ACHN (cell line): ENCODE results near the gene MMS22L.
"Not testable (repeated sequence)": the region's sequence is repeated elsewhere in the genome, so short reads cannot be mapped to it uniquely, and the experiment has no call there.

ENCODE experiments used
- DNase-seq: peaks from one replicate; pipeline ENCODE4 v3.0.0-alpha.2; 2015
- in situ Hi-C: cut with HindIII; loops from 2 replicates; pipeline ENCODE4 v1.10.0; 2017; ENCODE audit warnings: low sequenced_read_pairs, low pct_ligation_motif_present, low pct_unique_long_range_greater_than_20kb

The MMS22L gene

DNA sequence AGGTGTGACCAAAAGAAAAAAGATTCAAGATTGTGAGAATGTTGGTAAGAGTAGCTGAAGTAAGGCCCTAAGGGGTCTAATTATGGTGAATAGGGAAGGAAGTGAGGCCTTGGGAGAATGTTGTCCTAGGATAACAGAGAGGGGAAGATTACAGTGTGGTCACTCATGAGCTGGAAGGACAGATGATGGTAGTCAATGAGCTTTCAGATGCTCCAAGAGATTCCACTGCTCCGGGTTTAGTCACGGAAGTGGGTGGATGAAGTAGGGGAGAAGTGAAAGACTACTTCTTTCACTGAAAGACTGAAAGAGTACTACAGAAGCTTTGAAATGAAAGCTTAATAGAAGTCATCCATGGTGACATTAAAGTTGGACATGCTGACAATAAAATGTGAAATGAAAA, 108.5 kb downstream of the MMS22L start:
- in situ Hi-C loops, result no loop called here
- no peak for DNase-seq

DNA sequence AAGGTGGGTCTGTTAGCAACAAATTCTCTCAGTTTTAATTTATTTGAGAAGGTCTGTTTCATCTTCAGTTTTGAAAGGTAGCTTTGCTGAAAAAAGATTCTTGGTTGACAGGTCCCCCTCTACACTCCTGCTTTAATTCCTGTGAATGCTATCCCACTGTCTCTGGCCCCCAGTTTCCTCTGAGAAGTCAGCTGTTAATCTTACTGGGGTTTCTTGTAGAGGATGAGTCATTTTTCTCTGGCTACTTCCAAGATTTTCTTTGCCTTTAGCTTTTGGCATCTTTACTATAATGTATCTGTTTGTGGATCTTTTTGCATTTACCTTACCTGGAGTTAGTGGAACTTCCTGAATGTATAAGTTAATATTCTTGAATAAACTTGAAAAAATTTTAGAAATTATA, 122.7 kb downstream of the MMS22L start:
- peak; percentile 7 for DNase-seq
- in situ Hi-C loops, result no loop called here

DNA sequence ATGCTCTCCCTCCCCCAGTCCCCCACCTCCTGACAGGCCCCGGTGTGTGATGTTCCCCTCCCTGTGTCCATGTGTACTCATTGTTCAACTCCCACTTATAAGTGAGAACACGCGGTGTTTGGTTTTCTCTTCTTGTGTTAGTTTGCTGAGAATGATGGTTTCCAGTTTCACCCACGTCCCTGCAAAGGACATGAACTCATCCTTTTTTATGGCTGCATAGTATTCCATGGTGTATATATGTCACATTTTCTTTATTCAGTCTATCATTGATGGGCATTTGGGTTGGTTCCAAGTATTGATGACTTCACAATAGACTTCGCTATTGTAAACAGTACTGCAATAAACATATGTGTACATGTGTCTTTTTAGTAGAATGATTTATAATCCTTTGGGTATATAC, 127.6 kb downstream of the MMS22L start:
- in situ Hi-C loops, DNase-seq: not testable (repeated sequence)

DNA sequence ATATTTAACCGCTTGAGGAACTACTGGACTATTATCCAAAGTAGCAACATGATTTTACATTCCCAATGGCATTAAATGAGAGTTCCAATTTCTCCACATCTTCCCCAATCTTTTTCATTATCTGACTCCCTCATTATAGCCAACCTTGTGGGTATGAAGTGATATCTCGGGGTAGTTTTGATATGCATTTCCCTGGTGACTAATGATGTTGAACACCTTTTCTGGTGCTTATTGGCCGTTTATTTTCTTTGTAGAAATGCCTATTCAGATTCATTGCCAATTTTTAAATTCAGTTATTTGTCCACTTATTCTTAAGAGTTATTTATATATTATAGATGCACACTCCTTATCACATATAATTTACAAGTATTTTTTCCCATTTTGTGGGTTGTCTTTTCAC, 129.0 kb downstream of the MMS22L start:
- in situ Hi-C loops, result no loop called here
- no peak for DNase-seq

DNA sequence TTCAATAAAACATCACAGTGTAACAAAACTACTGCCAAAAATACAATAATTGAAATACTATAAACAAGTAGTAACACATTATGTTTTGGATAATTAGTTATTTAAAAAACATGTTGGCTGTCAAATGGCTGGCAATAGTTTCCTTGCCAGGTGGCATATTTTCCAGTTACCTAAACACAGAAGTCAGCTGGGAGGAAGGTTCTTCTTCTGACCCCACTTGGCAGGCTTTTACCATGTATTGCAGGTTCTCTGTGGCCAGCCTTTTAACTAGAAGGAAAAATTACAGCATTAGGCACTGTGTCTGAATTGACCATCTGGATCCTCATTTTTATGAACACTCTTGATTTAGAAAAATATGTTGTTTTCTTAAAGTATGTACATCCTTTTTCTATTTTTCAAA, 131.4 kb downstream of the MMS22L start:
- no peak for DNase-seq
- in situ Hi-C loops, result no loop called here

DNA sequence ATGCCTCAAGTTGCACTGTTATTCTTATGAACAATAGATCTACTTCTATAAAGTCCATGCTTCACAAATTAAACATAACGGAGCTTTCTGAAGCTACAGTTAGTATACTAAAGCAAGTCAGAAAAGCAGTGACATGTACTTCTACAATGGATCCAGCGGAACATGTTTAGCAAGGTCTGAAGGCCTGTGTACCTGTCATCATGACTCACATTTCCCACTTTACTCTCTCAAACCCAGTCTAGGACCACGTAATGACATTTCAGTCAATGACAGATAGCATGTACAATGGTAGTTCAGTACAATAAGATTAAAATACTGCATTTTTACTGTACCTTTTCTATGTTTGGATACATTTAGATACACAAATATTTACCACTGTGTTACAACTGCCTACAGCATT, 132.1 kb downstream of the MMS22L start:
- in situ Hi-C loops, result no loop called here
- DNase-seq, result no peak

DNA sequence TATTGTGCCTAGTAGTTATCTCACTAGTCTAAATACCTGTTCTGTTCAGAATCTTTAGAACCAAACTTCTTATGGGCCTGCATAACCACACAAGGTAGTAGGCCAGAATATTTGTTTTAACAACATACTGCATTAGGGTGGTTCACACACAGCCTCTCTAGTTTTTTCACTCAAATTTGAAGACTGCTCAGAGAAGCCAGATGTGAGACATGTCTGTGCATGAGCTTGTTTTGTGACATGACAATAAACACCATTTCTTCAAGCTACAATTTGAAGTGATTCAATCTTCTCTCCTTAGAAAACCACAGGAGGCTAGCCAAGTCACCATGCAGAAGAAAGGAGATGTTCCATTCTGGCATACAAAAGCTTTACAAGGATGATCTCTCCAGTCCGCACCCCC, 135.6 kb downstream of the MMS22L start:
- DNase-seq, result no peak
- in situ Hi-C loops, result no loop called here

DNA sequence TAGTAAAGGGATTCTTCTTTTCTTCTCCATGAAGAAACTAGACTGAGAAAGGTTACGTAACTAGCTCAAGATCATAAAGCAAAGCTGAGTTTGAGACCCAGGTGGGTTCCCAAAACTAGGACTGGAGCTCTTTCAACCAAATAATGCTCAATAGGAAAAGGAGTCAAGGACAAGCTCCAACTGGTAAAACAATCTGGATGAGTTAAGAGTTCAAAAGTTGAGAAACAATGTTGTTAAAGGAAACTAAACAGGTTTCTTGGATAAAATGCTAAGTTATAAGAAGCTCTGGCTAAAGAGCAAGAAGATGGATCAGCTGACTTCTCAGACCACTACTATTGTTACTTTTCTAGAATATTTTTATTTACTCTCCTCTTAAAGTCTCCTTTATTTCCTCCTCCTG, 137.3 kb downstream of the MMS22L start:
- DNase-seq, result no peak
- in situ Hi-C loops, result no loop called here

DNA sequence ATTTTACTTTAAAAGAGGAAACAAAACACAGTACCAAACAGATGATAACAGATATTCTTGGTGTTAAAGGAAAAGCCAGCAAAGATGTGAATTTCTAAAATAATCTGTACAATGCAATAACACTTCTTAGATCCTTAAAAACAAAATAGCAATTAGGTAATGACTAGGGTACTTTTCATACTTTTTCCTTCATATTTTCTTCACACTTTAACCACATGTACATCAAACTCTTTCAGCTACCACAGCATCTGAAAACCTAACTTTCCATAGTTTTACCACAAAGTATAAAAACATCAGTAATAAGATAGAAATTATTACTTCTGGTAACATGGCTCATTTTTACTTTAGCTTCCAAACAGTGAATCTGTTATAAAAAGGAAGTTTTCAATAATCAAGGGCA, 141.3 kb downstream of the MMS22L start:
- DNase-seq, result no peak
- in situ Hi-C loops, result no loop called here

DNA sequence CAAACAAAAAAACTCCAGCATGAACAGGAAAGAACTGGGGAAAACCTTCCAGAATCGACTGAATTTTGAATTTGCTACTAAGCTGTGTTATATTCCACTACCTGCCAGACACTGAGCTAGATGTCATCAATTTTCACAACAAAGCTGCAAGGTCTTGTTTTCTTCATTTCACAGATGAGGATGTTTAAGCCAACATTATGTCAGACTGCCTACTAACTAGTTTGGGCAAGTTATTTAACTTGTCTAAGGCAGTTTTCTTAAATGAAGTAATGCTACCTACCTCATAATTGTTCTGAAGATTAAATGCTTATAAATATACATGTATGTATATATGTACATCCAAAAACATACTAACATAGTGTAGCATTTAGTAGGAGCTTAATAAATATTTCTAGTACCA, 144.4 kb downstream of the MMS22L start:
- DNase-seq, result no peak
- in situ Hi-C loops, result no loop called here

DNA sequence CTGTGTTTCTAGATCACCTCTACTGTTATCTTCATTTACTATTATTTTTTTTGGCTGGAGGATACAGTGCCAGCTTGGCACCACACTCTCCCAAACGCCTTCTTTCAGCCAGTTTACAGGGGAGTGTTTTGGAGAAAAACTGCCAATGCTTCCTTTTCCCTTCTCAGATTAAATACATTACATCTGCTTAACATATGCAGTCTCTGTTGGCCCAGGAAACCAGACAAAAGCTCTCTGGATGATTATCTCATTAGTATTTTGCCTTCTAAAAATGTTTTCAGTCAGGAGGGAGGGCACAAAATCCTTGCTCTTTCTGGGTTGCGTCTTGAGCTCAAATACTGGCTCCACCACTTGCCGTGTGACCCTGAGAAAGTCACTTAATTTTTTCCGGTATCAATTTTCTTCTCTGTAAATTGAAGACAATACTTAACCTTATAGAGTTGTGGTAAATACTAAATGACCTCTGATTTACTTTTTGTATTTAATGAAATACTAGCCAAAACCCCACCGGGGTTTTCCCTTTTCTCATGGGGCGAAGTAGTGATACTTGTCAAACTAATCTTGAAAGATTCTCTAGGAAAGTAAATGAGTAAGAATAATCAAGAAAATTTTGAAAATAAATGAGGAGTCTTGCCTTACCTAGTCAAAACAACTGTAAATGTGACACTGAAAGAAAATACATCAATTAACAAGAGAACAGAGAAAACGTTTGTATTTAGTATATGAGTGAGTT, 146.2 kb downstream of the MMS22L start:
- in situ Hi-C loops, result no loop called here
- DNase-seq, result no peak

DNA sequence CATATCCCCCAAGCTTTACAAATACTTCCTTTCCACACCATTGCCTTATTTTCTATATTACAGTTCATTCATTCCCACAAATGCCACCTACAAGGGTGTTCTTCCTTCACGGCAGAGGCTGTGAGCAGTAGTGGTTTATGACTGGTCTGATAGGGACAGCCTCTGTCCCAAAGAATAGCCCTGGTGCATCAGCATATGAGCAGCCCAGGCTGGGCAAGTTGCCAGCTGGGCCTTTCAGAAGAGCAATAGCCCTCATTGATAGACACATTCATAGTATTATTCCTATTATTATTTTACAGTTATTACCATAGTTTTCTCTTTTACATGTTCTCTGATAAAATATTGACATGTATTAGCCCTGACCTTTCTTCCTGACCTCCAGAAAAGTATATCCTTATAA, 149.9 kb downstream of the MMS22L start:
- in situ Hi-C loops, result no loop called here
- DNase-seq, result no peak

DNA sequence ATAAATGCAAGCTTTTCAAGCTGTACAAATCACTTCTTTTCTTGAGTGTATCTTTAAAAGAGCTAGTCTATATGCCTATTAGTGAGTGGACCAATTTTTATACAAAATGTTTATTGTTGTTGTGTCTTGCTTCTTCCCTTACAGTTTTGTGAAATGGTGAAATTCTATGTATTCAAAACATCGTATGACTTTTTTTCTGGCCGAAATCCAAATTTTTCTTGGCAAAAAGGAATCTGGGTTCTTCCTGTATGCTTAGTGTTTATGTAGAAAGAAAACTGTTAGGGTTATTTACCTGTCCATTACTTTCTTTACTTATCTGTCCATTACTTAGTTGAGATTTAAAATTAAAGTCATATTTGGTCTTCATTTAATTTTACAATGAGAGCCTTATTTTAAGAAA, 153.9 kb downstream of the MMS22L start:
- DNase-seq, result no peak
- in situ Hi-C loops, result no loop called here

DNA sequence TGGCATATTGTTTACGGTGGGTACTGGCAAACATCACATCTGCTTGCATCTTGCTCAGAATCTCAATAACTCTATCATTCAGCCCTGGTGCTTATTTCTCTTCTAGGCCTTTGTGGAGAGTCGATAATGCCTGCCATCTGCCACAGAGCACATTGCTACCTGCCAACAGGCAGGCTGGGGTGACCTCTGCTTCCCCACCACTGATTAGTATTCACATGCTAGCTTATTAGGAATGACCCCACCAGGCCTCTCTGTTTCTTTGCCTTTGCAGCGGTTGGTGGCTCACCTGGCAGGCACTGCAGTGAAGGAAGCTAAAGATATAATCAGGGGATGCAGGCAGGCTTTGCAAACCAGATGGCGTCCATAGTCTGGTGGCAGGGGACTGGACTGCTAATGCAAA, 154.5 kb downstream of the MMS22L start:
- no peak for DNase-seq
- in situ Hi-C loops, result no loop called here

DNA sequence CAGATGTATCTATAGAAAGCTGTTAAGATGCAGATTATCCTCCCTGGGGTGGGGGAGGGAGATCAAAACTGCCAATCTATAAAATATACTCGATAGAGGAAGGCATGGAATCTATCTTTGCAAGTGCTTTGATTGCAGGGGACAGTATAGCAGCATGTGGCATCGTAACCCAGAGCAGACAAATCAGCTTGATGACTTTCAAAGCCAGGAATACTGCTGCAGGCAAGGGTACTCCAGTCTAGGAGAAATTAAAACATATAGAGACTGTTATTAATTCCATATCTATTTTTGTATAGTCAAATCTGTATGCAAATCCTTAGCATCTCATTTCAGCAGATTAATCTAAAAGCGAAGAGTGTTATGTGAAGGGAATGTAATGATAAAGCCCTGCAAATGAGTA, 159.4 kb downstream of the MMS22L start:
- in situ Hi-C loops, result no loop called here
- DNase-seq, result no peak

DNA sequence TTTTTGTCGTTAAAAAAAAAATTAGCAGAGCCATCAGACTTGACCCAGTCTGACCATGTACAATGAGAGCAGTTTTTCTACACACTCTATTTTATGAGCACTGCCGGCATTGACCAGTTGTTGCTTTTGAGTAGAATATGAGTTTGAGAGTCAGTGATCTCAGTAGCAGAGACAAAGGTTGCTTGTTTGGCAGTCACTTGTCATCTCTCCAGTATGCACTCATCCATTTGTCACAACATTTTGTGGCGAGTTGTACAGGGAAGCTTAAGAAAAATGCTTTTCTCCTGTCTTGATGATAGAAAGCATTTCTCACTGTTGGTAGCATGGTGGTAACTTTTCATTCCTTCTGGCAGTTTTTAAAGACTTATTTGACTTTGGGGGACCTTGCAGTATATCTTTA, 159.9 kb downstream of the MMS22L start:
- no peak for DNase-seq
- in situ Hi-C loops, result no loop called here

DNA sequence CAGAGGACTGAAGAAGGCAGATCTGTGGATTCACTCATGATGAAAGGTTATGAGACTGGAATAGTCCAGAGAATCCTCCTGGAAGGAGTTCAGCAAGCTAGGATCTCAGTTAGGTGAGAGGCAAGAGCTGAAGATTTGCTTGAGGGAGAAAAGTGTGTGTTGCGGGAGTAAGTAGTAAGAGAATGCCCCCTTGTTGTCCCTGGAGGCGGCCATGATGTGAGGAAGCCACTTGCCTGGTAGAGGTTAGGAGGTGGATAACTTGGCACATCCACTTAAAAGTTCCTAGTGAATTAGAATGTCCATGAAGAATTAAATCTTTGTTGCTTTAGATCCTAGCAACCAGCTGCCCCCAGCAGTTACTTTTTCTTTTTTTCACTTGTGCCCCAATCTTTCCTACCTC, 162.5 kb downstream of the MMS22L start:
- DNase-seq, result no peak
- in situ Hi-C loops, result no loop called here

DNA sequence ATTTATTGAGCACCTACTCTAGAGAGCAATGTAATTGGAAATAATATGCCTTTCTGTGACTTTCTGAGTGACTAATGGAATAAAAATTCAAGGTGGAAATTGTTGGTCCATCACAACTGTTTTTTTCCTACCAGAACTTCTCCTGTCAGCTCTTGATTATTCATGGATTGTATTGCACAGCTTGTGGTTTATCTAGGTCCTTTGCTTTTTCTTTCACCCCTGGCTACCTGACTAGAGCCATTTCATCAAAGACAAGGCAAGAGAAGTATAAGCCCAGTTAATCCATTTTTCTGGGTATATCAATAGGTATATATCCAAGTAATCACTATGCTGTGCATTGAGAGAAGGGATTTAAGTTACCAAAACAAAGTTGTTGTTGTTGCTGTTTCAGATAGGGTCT, 168.4 kb downstream of the MMS22L start:
- in situ Hi-C loops, result no loop called here
- DNase-seq, result no peak

DNA sequence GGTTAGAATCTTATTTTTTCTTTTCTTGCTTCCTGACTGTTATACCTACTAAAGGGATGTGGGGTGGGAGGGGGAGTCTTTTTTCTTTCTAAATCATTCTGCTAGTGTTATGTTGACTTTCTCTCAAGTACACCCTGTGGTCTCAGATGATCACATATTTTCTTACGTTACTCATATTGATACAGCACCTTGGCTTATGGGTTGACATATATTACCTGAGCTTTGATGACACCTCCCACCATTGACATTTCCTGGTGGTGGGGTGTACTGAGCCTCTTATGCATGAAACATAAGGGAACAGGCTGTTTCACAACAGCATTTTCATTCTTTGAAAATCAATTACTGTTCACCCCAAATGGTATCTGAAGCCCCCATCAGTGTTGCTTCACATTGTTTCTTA, 169.8 kb downstream of the MMS22L start:
- DNase-seq, result no peak
- in situ Hi-C loops, result no loop called here

DNA sequence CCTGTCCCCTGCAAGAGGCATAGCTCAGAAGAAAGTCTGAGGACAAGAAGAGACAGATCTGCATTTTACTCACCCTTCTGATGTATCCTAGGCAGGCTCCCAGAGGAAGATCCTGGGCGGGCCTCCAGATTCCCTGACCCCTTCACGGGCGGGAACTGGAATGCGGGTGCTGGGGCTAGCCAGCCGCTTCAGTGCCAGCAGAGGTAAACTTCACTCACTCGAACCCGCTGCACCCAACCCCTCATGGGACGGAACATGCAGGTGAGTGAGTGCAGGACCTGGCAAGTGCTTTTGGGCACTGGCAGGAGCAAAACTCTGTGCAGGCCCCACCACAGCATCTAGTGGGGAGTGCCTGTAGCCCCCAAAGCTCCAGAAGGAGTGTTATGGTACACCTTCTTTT, 171.8 kb downstream of the MMS22L start:
- no peak for DNase-seq
- in situ Hi-C loops, result no loop called here

DNA sequence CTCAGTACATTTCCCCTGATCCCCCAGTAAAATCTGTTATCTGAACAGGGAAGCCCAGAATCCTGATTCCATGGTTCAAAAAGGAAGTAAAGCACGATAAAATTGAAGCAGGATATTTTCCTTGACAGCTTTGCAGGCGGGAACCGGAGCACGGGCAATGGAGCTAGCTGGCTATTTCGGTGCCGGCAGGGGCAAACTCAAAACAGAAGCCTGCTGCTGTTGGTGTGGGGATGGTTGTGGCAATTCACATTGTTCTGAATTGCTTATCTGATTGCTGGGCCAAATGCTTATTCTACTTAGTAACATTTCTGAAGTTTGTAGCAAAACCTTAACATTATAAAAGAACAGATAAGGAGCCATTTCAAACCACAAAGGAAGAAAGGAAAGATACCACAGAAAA, 172.4 kb downstream of the MMS22L start:
- DNase-seq, result no peak
- in situ Hi-C loops, result no loop called here
